Measurements from ENCODE around the gene USP48. TPM values are rescaled to one million over a fixed set of nuclear protein-coding genes. Genes with fewer than 3 reads are reported as not detected.
"Not testable (repeated sequence)": the region's sequence is repeated elsewhere in the genome, so short reads cannot be mapped to it uniquely, and the experiment has no call there.

Gene USP48
- total RNA-seq, 2 experiments from 2014 or later, result 83.9 to 96.8 TPM

GRCh38 chr1:21680918-21681317, 102.0 kb downstream of the USP48 start:
- DNase-seq, result no peak
- Mint-ChIP-seq H3K27me3 (no peaks in the 10 kb centered on the region), H3K9me3 (ENCODE audit: low read depth) (no peaks in the 10 kb centered on the region), H3K4me3 (no peak overlapping the region), H3K36me3 (peaks cover 17% of the 10 kb centered on the region), H3K4me1 (no peaks in the 10 kb centered on the region), H3K27ac (no peak overlapping the region)
- CTCF ChIA-PET, result no interaction called here
- ATAC-seq, result no peak

GRCh38 chr1:21680381-21680780, 102.6 kb downstream of the USP48 start:
- Mint-ChIP-seq H3K36me3 (peaks cover 14% of the 10 kb centered on the region), H3K4me3 (no peak overlapping the region), H3K27ac (no peak overlapping the region), H3K27me3 (no peaks in the 10 kb centered on the region), H3K4me1 (no peaks in the 10 kb centered on the region), H3K9me3 (ENCODE audit: low read depth) (no peaks in the 10 kb centered on the region)
- CTCF ChIA-PET, result no interaction called here
- no peak for DNase-seq
- ATAC-seq, result no peak

- ATAC-seq (no peak), DNase-seq (no peak)
- Mint-ChIP-seq H3K27me3 (no peaks in the 10 kb centered on the region), H3K9me3 (ENCODE audit: low read depth) (no peaks in the 10 kb centered on the region), H3K27ac (no peak overlapping the region), H3K4me1 (no peaks in the 10 kb centered on the region), H3K4me3 (no peak overlapping the region), H3K36me3 (peaks cover 4% of the 10 kb centered on the region)
- CTCF ChIA-PET, result no interaction called here
These were observed 105.8 kb downstream of the USP48 start for GRCh38 chr1:21677168-21677567.

- H3K4me3 Mint-ChIP-seq, result no peak overlapping the region
- peaks cover 6% of the 10 kb centered on the region for H3K27me3 Mint-ChIP-seq
- H3K4me1 Mint-ChIP-seq, result no peaks in the 10 kb centered on the region
- CTCF ChIA-PET, result no interaction called here
- peaks cover 4% of the 10 kb centered on the region for H3K36me3 Mint-ChIP-seq
- no peak overlapping the region for H3K27ac Mint-ChIP-seq
- DNase-seq, result no peak
- H3K9me3 Mint-ChIP-seq (ENCODE audit: low read depth), result no peaks in the 10 kb centered on the region
- ATAC-seq, result no peak
These were observed 108.0 kb downstream of the USP48 start for GRCh38 chr1:21674957-21675356.

GRCh38 chr1:21673853-21674252, 109.1 kb downstream of the USP48 start:
- H3K4me3 Mint-ChIP-seq; H3K27ac Mint-ChIP-seq; CTCF ChIA-PET; H3K4me1 Mint-ChIP-seq; H3K36me3 Mint-ChIP-seq; ATAC-seq; DNase-seq; H3K9me3 Mint-ChIP-seq (ENCODE audit: low read depth): not testable (repeated sequence)
- H3K27me3 Mint-ChIP-seq, result peaks cover 12% of the 10 kb centered on the region

- ATAC-seq (no peak), DNase-seq (no peak)
- Mint-ChIP-seq H3K27ac (no peak overlapping the region), H3K27me3 (peaks cover 16% of the 10 kb centered on the region), H3K36me3 (no peaks in the 10 kb centered on the region), H3K4me3 (no peak overlapping the region), H3K4me1 (peaks cover 3% of the 10 kb centered on the region), H3K9me3 (ENCODE audit: low read depth) (no peaks in the 10 kb centered on the region)
- CTCF ChIA-PET, result no interaction called here
These were observed 109.6 kb downstream of the USP48 start for GRCh38 chr1:21673277-21673780.

- H3K4me1 Mint-ChIP-seq, result peaks cover 4% of the 10 kb centered on the region
- H3K27ac Mint-ChIP-seq, result no peak overlapping the region
- CTCF ChIA-PET, result interaction anchor here (1.1 kb wide), 1 partner anchor 14 kb away, joined by 3 read pairs; no protein-coding TSS in a partner anchor
- H3K9me3 Mint-ChIP-seq (ENCODE audit: low read depth), result no peaks in the 10 kb centered on the region
- ATAC-seq (no peak), DNase-seq (no peak)
- H3K27me3 Mint-ChIP-seq, result peaks cover 22% of the 10 kb centered on the region
- no peaks in the 10 kb centered on the region for H3K36me3 Mint-ChIP-seq
- H3K4me3 Mint-ChIP-seq, result no peak overlapping the region
These were observed 110.3 kb downstream of the USP48 start for GRCh38 chr1:21672478-21673276.

GRCh38 chr1:21671915-21672314, 111.0 kb downstream of the USP48 start:
- Mint-ChIP-seq H3K36me3 (no peaks in the 10 kb centered on the region), H3K27me3 (peaks cover 25% of the 10 kb centered on the region), H3K9me3 (ENCODE audit: low read depth) (no peaks in the 10 kb centered on the region), H3K27ac (no peak overlapping the region), H3K4me3 (no peak overlapping the region), H3K4me1 (peaks cover 4% of the 10 kb centered on the region)
- DNase-seq, result no peak
- no peak for ATAC-seq
- CTCF ChIA-PET, result interaction anchor here (1.1 kb wide), 1 partner anchor 13 kb away, joined by 3 read pairs; no protein-coding TSS in a partner anchor

GRCh38 chr1:21670956-21671902, 111.7 kb downstream of the USP48 start:
- ATAC-seq (no peak), DNase-seq (peak; percentile 39)
- CTCF ChIA-PET, result interaction anchor here (1.1 kb wide), 1 partner anchor 13 kb away, joined by 3 read pairs; no protein-coding TSS in a partner anchor
- no peak overlapping the region for H3K27ac Mint-ChIP-seq
- no peak overlapping the region for H3K4me3 Mint-ChIP-seq
- H3K27me3 Mint-ChIP-seq, result peaks cover 28% of the 10 kb centered on the region
- H3K9me3 Mint-ChIP-seq (ENCODE audit: low read depth), result no peaks in the 10 kb centered on the region
- H3K36me3 Mint-ChIP-seq, result no peaks in the 10 kb centered on the region
- peaks cover 8% of the 10 kb centered on the region for H3K4me1 Mint-ChIP-seq

- Mint-ChIP-seq H3K4me1 (peaks cover 8% of the 10 kb centered on the region), H3K36me3 (no peaks in the 10 kb centered on the region), H3K27ac (no peak overlapping the region), H3K4me3 (no peak overlapping the region), H3K27me3 (peaks cover 28% of the 10 kb centered on the region), H3K9me3 (ENCODE audit: low read depth) (no peaks in the 10 kb centered on the region)
- DNase-seq, result no peak
- CTCF ChIA-PET, result no interaction called here
- no peak for ATAC-seq
These were observed 112.7 kb downstream of the USP48 start for GRCh38 chr1:21670059-21670881.

- no peaks in the 10 kb centered on the region for H3K36me3 Mint-ChIP-seq
- no peak within 1 kb of the TSS for H3K27ac Mint-ChIP-seq
- H3K4me3 Mint-ChIP-seq, result peak within 1 kb of the TSS; percentile 48
- peak; percentile 59 for ATAC-seq
- CTCF ChIA-PET, result no interaction called here
- DNase-seq, result peak; percentile 45
- no peaks in the 10 kb centered on the region for H3K9me3 Mint-ChIP-seq (ENCODE audit: low read depth)
- H3K27me3 Mint-ChIP-seq, result peaks cover 30% of the 10 kb centered on the region
- H3K4me1 Mint-ChIP-seq, result peaks cover 8% of the 10 kb centered on the region
These were observed 113.5 kb downstream of the USP48 start, which contains the start of gene RAP1GAP for GRCh38 chr1:21669258-21670058. Gene RAP1GAP, minus strand, starts transcription at chr1:21669357. Its CDS starts 49,325 bp downstream, at chr1:21620032.

- Mint-ChIP-seq H3K27me3 (peaks cover 34% of the 10 kb centered on the region), H3K9me3 (ENCODE audit: low read depth) (no peaks in the 10 kb centered on the region), H3K36me3 (no peaks in the 10 kb centered on the region), H3K4me1 (peaks cover 9% of the 10 kb centered on the region), H3K4me3 (no peak overlapping the region), H3K27ac (no peak overlapping the region)
- no peak for ATAC-seq
- no peak for DNase-seq
- CTCF ChIA-PET, result no interaction called here
These were observed 114.0 kb downstream of the USP48 start for GRCh38 chr1:21668951-21669257.
